HPDE6-E6E7 (cell line): ENCODE data around the gene OSER1.
"Not testable (repeated sequence)": the region's sequence is repeated elsewhere in the genome, so short reads cannot be mapped to it uniquely, and the experiment has no call there.

Experiments
- DNase-seq: peaks from one replicate; pipeline ENCODE4 v3.0.0; 2011; ENCODE audit warnings: missing footprints; ENCODE audit errors: extremely low spot score

The OSER1 gene

GRCh38 chr20:44200983-44201382 is 9.6 kb downstream of the OSER1 start:
- no peak for DNase-seq

GRCh38 chr20:44200371-44200770 is 10.2 kb downstream of the OSER1 start:
- DNase-seq, result no peak

GRCh38 chr20:44199877-44200276 is 10.7 kb downstream of the OSER1 start:
- DNase-seq, result no peak

GRCh38 chr20:44198872-44199271 is 11.7 kb downstream of the OSER1 start:
- no peak for DNase-seq

GRCh38 chr20:44196271-44196670 is 14.3 kb downstream of the OSER1 start:
- no peak for DNase-seq

GRCh38 chr20:44195605-44196004 is 15.0 kb downstream of the OSER1 start:
- DNase-seq, result no peak

- DNase-seq, result no peak
These were observed 16.8 kb downstream of the OSER1 start for GRCh38 chr20:44193801-44194200.

- not testable (repeated sequence) for DNase-seq
These were observed 18.9 kb downstream of the OSER1 start for GRCh38 chr20:44191640-44192039.

- peak; percentile 70 for DNase-seq
These were observed 20.2 kb downstream of the OSER1 start for GRCh38 chr20:44190197-44190852.

- no peak for DNase-seq
These were observed 21.8 kb downstream of the OSER1 start for GRCh38 chr20:44188752-44189151.

GRCh38 chr20:44187772-44188709 is 22.5 kb downstream of the OSER1 start:
- no peak for DNase-seq

GRCh38 chr20:44187054-44187771 is 23.4 kb downstream of the OSER1 start, which contains the start of gene JPH2:
TSS of gene JPH2 (minus strand) at chr20:44187188. CDS start at chr20:44186705, 483 bp downstream.
- peak; percentile 94 for DNase-seq

GRCh38 chr20:44186674-44187053 is 23.9 kb downstream of the OSER1 start:
- DNase-seq, result no peak

- no peak for DNase-seq
These were observed 24.4 kb downstream of the OSER1 start for GRCh38 chr20:44186201-44186600.

GRCh38 chr20:44185574-44185973 is 25.0 kb downstream of the OSER1 start:
- DNase-seq, result no peak

GRCh38 chr20:44183282-44183681 is 27.3 kb downstream of the OSER1 start:
- no peak for DNase-seq

GRCh38 chr20:44182863-44183262 is 27.7 kb downstream of the OSER1 start:
- DNase-seq, result no peak

- no peak for DNase-seq
These were observed 28.3 kb downstream of the OSER1 start for GRCh38 chr20:44182135-44182765.

- no peak for DNase-seq
These were observed 29.0 kb downstream of the OSER1 start for GRCh38 chr20:44181611-44182010.

GRCh38 chr20:44180814-44181213 is 29.8 kb downstream of the OSER1 start:
- no peak for DNase-seq

- DNase-seq, result peak; percentile 83
These were observed 33.6 kb downstream of the OSER1 start for GRCh38 chr20:44176833-44177534.
